Stimulated activated CD8-positive, alpha-beta memory T cell treated with anti-CD3 and anti-CD28 coated beads, Interleukin-15, amount 100 ng/mL, for 24 hours (primary cell): ENCODE data around the gene POLG.

Source experiments
- DNase-seq: peaks from one replicate; pipeline ENCODE4 v3.0.0-alpha.2; 2020; ENCODE audit warnings: low read depth

Gene POLG

DNA sequence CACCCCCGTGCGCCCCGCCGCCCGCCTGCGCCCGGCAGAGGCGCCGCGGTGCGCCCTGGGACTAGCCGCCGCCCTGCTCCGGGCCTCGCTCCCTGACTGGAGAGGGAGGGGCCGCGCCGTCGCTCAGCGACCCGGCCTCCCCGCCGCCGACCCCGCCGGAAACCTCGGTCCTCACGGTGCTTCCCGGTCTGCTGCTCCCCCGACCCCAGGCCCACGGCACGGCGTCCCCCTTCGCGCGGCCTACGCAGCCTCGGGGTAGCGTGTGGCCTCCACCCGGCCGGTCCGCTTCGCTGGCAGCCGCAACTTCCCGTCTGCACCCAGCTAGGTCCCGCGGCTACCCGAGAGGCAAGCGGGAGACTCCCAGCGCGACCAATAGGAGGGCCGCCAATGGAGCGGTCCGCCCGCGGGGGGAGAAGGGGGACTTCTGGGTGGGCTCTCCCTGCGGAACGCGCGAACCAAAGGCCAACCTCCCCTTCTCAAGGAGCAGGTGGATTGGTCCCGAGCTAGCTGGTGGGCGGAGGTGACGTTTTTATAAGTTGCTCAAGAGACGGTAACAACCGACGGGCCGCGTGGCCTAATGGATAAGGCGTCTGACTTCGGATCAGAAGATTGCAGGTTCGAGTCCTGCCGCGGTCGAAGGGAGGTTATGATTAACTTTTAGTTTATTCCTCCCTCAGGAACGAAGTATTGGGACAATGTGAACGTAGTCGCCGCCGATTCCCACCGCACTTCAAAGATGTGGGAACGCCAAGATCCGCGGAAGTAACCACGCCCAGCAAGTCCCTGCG is at the start of gene POLG:
POLG (minus strand) TSS at position 315 of the 788 bp plus-strand sequence. CDS start 1,070 bp downstream, outside the sequence.
- DNase-seq = peak; percentile 98

DNA sequence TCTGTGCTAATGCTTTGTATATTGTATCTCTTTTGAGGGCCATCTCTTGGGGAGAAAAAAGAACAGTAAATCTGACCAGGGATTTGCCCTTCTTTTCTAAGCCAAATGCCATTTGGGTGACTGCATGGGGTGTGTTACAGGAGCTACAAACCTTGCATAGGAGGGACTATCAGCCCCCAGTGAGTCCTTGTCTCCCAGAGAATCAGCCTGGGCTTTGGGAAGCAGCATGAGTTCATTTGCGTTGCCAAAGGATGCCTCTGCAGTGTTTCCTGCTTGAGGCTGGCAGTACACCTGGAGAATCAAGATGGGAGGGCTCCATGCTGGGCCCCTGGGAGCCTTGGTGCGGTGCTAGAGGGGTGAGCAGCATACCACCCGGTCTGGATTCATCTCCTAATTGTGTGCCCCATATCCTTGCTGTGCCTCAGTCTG is 49.6 kb upstream of the POLG start:
- no peak for DNase-seq

DNA sequence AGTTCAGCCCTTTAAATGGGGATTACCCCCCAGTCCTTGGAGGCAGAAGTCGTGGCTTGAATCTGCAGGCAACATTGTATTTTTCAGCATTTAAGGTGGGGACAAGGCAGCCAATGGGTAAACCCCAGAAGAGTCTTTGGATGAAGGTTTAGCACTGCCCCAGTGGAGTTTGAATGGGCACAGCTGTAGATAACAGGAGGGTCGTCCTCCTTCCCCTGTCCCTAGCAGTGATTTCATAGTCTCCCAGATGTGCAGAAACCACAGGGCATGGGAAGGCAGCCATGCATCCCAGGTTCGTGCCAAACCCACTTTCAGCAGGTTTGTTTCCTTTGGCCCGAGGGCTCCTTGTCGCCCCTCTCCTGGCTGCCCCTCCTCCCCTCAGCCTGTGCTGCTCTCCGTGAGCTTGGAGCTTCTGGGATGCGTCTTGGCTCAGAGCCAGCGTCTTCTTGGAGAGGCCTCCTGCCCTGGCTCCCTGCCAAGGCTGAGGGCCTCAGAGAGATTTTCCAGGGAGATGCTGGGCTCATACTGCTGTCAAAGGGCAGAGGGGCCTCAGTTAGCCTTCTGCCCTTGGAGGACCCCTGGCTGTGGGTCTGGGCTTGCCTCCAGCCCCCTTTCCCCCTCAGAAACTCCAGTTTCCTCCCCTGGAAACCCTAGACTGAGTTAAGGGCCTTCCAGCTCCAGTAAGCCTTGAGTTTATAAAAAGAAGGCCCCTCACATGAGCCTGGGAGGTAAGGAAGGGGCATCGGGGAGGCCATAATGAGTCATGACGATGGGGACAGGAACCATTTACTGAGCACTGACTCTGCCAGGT is 48.9 kb upstream of the POLG start:
- no peak for DNase-seq

DNA sequence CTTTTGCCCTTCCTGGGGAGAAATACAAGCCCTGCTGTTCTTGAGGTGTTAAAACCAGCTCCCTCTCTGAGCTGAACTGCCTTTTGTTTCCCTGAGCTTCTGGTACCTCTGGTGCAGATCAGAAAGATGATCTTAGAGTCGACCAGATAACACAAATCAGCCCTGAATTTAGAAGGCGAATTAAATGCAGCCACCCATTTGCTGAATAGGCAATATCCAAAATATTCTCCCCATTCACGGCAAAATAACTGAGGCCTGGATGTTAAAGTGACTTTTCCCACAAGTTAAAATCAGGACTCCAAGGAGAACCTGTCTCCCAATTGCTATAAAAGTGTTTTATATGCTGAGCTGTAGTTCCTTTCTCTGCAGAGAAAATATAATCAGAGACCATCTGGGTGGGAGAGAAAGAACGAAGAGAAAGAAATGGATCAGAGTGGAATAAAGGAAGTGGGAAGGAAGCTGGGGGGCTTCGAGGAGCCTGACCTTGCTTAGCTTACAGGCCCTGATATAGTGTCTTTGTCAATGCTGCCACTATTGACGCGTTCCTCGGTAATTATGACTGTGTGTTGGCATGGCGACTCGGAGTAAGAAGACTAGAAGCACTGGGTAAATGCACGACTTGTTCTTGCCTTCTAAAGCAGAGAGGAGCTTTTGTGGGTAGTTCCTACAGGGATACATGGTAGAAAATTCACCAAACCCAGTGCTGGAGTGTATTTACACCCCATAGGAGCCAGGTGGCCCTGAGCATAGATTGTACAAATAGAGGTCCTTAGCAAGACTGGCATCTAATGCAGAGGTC is 47.5 kb upstream of the POLG start:
- no peak for DNase-seq

DNA sequence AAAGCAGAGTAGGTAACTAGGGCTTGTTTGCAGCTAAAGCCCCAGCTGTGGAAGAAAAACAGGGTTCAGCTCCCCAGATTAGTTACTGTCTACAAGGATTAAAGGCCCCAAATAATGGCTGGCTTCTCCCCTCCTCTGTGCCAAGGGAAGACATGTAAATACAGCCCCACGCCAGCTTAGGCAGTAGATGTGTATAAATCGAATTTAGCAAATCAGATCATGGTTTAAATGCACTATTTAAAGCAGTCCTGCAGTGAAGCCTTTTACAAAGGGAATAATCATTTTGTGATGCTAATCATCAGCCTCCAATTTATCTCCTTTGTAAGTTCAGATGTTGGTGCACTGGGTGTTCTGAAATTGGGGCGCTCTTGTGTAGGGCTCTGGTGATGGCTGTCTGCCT is 46.7 kb upstream of the POLG start:
- DNase-seq = no peak

DNA sequence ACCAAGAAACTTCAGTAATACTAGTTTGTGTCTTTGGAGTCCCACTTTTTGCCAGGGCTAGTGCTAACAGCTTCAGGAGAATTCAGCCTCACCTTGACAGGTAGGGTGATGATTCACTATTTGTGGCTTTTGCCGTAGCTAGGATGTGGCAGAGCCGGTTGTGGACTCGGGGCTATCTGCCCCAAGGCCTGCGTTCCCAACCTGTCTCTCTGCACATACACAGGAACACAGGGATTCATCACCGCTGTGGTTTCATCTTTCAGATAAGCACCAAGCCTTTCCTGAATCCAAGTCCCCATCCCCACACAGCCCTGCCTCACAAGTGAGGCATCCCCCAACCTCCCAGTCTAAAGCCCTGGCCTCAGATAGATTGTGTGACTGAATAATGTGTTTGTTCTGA is 45.2 kb upstream of the POLG start:
- no peak for DNase-seq

DNA sequence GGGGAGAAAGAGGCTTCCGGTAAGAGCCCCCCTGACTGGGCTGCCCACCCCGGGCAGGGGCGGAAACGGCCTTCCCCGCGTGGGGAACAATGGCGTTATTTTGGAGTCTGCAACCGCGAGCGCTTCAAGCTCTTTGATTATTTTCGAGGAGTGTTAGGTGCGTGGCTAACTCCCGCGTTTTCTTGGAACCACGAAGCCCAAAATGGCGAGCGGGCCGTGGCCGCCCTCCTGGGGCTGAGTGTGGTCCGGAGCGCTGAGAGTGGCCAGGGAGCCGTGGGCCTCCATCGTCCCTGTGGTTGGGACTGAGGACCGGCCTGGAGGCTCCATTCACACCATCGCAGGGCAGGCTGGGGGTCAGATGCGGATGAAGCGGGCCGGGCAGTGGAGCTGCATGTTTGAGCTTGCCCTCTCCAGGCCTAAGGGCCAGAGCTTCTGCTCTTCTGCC is 44.6 kb upstream of the POLG start:
- no peak for DNase-seq

DNA sequence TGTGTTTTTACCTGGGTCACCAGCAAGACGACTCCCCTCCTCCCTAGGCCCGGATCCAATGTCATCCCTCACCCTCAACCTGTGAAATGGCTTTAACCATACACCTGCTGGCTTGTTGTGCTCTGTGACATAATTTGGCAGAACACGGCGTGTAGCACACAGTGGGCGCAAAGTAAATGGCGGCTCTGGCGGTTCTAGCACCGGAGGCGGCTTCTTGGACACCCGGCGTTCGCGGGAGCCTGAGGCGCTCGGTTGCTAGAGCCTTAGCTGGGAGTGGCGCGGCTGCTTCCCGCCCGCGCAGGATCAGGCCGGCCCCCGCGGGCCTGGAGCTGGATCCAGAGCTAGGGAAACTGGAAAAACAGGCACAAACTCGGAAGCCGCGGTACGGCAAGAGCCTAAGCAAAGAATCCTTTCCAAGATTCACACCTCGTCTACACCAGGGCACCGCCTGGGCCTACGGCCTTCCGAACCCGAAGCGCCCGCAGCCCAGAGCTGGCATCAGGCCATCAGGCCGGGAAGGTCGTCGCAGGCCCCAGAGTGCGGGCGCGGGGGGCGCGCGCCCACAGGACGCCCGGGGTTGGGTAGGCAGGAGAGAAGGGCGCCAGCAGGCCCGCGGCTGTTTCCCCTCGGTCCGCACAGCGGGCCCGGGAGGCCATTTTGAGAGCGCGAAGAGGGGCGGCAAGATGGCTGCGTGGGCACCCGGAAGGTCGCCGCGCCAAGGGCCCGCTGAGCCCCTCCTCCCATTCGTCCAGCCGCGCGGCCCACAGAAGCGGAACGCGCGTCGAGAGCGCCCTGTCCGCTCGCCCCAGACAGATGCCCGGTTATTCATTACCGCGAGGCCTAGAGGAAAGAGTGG is 43.9 kb upstream of the POLG start:
- DNase-seq = no peak

DNA sequence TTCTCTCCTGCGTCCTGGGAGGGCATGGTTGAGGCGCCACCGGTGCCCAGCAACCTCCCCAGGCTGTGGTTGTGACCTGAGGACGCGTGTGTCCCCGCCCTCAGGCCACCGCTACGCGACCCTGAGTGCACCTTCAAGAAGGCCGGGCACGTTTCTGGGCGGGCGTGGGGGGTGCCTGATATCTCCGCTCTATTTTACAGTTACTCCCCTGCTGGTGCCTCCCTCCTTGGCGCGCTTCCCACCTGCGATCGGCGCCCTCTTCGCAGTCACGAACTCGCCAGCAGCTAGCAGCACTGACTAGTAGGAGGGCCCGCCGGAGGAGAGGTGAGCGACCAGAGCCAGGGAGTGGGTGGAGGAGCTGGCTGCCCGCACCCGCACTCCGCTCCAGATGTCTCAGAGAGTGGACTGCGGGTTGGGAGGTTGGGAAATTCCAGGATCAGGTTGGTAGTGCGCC is 43.2 kb upstream of the POLG start:
- DNase-seq = no peak

DNA sequence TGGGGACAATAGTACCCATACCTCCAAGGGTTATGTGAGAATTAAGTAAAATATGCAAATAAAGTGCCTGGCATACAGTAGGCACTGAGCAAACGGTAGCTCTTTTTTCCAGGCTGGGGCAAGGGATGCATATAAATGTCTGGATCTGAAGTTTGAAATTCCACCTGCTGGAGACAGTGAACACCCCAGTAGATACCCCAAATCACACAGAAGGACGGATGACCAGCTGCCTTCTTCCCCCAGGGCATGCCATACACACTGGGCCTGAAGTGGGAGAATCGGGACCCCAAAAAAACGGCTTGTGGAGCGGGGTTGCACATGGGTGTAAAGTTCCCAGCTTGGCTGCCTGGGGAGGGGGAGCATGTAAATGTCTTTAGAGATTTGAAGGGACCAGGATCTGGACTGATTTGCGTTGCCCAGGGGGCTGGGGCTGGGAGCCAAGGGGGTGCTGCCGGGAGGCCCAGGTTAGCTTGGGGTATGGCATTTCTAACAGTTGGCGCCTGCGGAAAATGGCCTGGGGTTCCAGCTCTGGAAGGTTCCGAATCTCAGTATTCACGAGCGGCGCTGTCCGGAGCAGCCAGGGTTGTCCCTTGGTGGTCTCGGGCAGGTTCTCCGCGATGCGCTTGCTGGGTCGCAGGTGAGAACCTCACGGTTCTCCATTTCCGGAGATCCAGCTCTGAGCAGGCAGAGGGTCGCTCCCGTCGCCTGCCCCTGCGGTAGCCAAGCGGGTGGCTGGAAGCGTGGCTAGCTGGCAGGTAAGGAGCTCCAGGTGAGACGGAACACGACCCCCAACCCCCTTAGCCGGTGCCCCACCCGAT is 42.6 kb upstream of the POLG start:
- DNase-seq = no peak

DNA sequence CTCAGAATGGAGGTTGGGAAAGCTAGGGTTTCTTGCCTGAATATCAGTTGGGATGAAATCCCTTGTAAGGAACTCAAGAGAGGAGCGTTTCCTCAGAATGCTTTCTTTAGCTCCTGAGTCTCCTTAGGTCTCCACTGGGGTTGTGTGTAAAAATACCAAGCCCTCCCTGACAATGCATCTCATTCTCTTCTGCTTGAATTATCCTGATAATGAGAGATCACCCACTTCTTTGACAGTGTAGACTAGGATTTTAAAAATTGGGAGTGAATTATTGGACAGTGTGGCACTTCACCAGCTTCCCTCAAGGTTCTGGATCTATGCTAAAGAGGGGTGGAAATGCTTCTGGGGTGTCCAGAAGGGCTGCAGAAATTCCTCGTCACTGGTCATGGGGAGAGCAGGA is 41.8 kb upstream of the POLG start:
- DNase-seq = no peak

DNA sequence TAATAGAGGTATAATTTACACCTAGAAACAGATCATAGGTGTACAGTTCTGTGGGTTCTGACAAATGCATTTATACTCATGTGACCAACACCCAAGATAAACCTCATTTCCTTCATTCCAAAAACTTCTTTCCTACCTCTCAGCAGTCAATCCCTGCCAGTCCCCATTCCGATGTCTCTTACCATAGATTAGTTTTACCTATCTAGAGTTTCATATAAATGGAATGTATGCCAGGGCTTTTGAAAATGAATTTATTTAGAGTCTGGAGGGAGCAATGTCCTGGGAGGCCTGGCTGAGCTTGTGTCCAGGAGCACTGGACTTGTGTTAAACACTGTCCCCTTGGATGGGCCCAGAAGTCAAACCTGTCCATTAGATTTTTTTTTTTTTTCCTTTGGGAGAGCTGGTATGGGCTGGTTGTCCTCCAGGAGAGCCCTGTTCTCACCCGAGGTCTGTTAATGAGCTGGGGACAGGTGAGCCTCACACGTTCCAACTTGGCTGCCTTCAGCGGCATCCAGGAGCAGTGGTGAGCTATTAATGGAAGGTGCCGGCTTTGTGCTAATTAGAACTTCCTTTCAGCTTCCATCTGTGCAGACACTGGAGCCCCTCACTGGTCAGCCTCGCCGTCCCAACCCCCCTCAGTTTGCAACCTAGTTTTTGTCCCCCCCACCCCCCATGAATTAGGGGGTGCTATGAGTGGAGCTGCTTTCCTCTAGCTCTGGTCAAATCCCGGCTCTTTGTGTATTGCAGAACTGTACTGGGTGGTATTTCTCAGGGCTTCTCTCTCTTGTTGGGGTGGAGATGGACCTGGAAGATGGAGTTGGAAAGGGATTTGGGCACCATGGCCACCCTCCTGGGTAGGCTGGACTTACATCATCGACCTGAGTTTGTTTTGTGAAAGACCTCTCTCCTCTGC is 40.7 kb upstream of the POLG start:
- DNase-seq = no peak

DNA sequence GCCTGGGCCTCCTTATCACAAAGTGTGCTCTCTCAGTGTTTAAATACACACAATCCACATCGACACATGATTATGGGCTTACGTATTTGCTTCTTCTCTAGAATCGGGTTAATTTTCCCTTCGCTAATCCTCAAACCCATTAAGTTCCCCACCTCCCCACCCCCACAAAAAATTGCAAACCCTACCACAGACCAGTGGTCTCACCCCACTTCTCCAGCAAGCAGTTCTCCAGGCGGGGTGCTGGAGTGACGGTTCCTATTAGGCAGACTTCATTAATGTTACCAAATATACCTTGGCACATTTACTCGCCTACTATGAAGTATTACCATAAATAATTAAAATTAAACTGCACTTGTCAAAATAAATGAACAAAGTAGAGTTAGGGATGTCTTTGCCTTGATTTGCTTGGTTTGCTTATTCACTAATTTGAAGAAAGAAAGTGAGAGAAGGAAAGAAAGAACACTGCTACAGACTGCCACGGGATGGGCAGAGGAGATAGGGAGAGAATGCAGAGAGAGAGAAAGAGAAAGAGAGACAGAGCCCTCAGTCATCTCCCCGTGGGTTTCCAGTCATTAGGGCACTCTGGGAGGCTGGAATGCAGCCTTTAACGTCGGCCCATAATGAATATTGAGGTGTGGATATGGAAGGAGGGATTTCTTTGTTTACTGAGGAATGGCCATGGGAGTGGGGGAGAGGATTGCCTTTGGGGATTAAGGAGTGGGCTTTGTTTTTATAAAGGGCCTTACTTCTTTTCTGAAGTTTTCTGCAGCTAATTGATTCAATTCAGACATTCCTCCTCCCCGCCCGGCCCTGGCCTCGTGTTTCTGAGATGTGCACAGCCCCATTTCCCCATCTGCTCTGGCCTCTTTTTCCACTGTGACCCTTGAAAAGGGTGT is 39.7 kb upstream of the POLG start:
- no peak for DNase-seq

DNA sequence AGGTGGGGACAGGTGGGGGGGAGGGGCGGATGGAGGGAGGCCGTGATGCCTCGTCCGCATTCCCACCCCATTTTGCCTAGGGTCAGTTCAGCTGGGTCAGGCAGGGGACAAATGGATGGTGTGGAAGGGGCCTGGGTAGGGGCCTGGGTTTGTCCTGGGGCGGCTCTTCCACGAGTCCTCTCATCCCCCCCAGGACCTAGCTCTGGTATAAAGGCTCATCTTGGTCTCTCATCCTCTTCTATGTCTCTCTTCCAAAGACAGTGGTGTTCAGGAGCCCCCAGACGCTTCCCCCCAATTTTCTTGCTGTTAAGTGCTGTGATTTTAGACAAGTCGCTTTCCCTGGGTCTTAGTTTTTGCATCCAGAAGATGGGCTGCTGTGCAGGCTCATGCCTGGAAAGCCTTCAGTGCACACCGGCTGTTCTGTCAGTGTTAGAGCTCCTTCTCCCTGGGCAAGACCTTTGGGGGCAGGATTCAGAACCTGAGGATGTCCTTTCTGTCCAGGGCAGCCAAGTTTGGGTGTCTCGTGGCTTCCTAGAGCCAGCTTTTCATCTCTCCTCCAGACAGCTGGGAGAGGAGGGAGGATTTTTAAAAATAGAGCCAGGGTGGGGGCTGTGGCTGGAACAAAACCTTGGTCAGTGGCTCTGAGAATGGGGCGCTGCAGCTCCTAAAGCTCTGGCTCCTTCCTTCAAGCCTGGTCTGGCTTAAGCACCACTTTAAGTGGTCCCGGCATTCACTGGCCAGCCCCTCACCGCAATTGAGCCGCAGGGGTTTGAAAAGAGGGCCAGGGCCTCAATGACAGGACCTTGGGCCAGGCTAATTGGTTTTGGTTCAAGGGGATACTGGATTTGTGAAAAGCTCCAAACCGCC is 37.7 kb upstream of the POLG start:
- DNase-seq = no peak

DNA sequence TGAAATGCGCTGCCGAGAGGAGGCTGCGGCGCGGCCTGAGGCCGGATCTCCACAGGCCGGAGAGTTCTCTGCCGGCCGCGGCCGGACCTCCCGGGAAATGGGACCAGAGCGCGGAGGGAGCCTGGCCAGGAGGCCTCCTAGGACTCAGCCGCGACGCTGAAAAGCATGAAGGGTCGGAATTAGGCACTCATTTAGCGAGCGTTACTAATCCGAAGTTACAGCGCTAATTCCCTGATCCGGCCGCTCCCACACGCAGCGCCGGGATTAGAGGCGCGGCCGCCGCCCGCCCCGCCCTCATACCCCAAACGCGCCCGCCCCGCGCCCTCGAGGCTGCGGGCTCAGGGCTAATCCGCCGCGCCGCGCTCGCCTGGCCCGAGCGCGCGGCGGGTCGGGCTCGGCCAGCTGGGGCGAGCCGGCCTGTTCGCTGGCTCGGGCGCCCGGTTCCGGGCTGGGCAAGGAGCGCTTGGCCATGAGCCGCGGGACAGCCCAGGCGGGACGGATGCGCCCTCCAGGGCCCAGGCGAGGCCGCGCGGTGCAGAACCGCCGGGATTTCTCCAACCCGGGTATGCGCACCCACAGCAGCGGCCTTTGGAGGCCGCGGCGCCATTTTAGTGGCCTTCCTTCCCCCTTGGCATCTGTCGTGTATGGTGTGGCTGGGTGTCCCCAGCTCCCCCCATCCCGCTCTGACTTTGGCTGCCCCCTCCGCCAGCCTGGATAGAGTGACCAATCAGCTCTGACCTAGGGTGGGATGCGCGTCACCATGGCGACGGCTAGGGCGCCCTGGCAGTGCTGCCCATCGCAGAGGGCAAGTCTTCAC is 36.8 kb upstream of the POLG start:
- no peak for DNase-seq

DNA sequence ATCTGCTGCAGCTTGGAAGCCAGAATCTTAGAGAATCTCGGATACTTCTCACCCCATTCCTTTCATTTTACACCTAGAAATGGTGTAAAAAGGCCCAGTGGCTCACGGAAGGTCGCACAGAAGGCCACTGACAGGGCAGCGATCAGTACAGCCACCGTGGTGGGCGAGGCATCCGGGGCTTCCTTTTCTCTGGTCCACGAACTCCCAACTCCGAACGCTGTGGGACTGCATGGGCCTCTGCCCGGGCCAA is 36.3 kb upstream of the POLG start:
- DNase-seq = no peak
